Dermis blood vessel endothelial cell (primary cell): Measurements from ENCODE around the gene CCIN. TPM values are rescaled to one million over a fixed set of nuclear protein-coding genes. Genes with fewer than 3 reads are reported as not detected.
"Not testable (repeated sequence)": the region's sequence is repeated elsewhere in the genome, so short reads cannot be mapped to it uniquely, and the experiment has no call there.

Experiments
- DNase-seq: peaks from one replicate; pipeline ENCODE4 v3.0.0; 2010
- total RNA-seq: library from RNA; depleted of rRNA; stranded (reverse); fragments of >200 nt; gene quantifications from 2 replicates; pipeline ENCODE4 v1.2.3, GENCODE V29; 2014

CCIN gene
- total RNA-seq, 1 donor from 2014 or later: under 0.01 TPM

GRCh38 chr9:36160126-36160525 lies 9.1 kb upstream of the CCIN start:
- not testable (repeated sequence) for DNase-seq

GRCh38 chr9:36161187-36161586 lies 8.0 kb upstream of the CCIN start:
- DNase-seq: no peak

- no peak for DNase-seq
Measured at GRCh38 chr9:36162211-36162738, 6.9 kb upstream of the CCIN start.

GRCh38 chr9:36163049-36163785 lies 6.0 kb upstream of the CCIN start:
- peak; percentile 86 for DNase-seq

- peak; percentile 23 for DNase-seq
Measured at GRCh38 chr9:36163786-36164170, 5.4 kb upstream of the CCIN start.

GRCh38 chr9:36164372-36164771 lies 4.8 kb upstream of the CCIN start:
- DNase-seq: no peak

- DNase-seq: no peak
Measured at GRCh38 chr9:36164989-36165388, 4.2 kb upstream of the CCIN start.

GRCh38 chr9:36165826-36166167 lies 3.4 kb upstream of the CCIN start:
- peak; percentile 26 for DNase-seq

GRCh38 chr9:36166168-36166927 lies 2.8 kb upstream of the CCIN start:
- DNase-seq: peak; percentile 84

- DNase-seq: no peak
Measured at GRCh38 chr9:36169708-36170107, 520 bp downstream of the CCIN start.

- no peak for DNase-seq
Measured at GRCh38 chr9:36170531-36170930, 1.3 kb downstream of the CCIN start.

GRCh38 chr9:36173861-36174260 lies 4.7 kb downstream of the CCIN start:
- no peak for DNase-seq

GRCh38 chr9:36174271-36174670 lies 5.1 kb downstream of the CCIN start:
- no peak for DNase-seq

GRCh38 chr9:36174731-36175130 lies 5.5 kb downstream of the CCIN start:
- DNase-seq: no peak

- not testable (repeated sequence) for DNase-seq
Measured at GRCh38 chr9:36175209-36175608, 6.0 kb downstream of the CCIN start.

GRCh38 chr9:36176496-36176895 lies 7.3 kb downstream of the CCIN start:
- DNase-seq: not testable (repeated sequence)

GRCh38 chr9:36177571-36177970 lies 8.4 kb downstream of the CCIN start:
- no peak for DNase-seq

GRCh38 chr9:36180243-36180642 lies 11.1 kb downstream of the CCIN start:
- DNase-seq: not testable (repeated sequence)

- no peak for DNase-seq
Measured at GRCh38 chr9:36187414-36187813, 18.2 kb downstream of the CCIN start.

- DNase-seq: no peak
Measured at GRCh38 chr9:36188212-36188611, 19.0 kb downstream of the CCIN start.

- DNase-seq: peak; percentile 47
Measured at GRCh38 chr9:36189976-36190375, 20.8 kb downstream of the CCIN start.

GRCh38 chr9:36190388-36191289 lies 21.5 kb downstream of the CCIN start, which contains the start of gene CLTA:
Gene CLTA, plus strand, starts transcription at chr9:36190921. Its CDS starts 136 bp downstream, at chr9:36191057.
- peak; percentile 99 for DNase-seq

GRCh38 chr9:36191290-36191645 lies 22.1 kb downstream of the CCIN start:
- DNase-seq: peak; percentile 53
